SIG-M5 treated with dmso at 0.1 percent for 504 hours (cell line): ENCODE results near the gene ABHD12.
A peak's percentile ranks its signal among the peaks of the same experiment; 100 is the strongest.
"Not testable (repeated sequence)": the region's sequence is repeated elsewhere in the genome, so short reads cannot be mapped to it uniquely, and the experiment has no call there.

Source experiments
- DNase-seq: peaks from one replicate; lab custom pipeline; 2025; ENCODE audit not compliant: unreplicated experiment; lab: John Stamatoyannopoulos, UW

ABHD12 gene

GRCh38 chr20:25269057-25269832 is 121.4 kb downstream of the ABHD12 start:
- DNase-seq: no peak

DNA sequence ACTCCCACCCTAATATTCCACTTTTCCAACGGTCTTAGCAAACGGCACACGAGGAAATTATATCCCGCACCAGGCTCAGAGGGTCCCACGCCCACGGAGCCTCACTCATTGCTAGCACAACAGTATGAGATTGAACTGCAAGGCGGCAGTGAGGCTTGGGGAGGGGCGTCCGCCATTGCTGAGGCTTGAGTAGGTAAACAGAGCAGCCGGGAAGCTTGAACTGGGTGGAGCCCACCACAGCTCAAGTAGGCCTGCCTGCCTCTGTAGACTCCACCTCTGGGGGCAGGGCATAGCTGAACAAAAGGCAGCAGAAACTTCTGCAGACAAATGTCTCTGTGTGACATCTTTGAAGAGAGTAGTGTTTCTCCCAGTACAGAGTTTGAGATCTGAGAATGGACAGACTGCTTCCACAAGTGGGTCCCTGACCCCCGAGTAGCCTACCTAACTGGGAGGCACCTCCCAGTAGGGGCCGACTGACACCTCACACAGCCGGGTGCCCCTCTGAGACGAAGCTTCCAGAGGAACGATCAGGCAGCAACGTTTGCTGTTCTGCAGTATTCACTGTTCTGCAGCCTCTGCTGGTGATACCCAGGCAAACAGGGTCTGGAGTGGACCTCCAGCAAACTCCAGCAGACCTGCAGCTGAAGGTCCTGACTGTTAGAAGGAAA is 129.7 kb downstream of the ABHD12 start:
- DNase-seq: not testable (repeated sequence)

GRCh38 chr20:25259788-25260254 is 130.8 kb downstream of the ABHD12 start:
- no peak for DNase-seq

DNA sequence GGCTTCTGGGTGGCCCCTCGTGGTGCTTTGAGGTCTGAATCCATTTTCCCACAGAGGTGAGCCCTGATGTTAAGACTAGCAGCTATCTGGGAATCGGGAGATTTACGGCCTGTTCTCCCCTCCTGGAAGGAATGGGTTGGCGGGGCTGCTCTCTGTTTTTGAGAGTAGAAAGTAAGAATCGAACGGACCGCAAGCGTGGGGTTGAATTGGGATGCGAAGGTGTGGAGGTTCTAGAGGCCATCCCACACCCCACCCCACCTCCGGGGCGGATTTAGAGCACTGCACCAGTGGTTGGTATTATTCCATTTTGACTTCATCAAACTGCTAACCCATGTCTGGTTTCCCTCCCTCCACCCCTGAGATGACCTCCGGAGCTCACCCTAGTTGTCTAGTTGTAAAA is 131.3 kb downstream of the ABHD12 start:
- no peak for DNase-seq

- DNase-seq: no peak
These were observed 131.8 kb downstream of the ABHD12 start for GRCh38 chr20:25258828-25259227.

DNA sequence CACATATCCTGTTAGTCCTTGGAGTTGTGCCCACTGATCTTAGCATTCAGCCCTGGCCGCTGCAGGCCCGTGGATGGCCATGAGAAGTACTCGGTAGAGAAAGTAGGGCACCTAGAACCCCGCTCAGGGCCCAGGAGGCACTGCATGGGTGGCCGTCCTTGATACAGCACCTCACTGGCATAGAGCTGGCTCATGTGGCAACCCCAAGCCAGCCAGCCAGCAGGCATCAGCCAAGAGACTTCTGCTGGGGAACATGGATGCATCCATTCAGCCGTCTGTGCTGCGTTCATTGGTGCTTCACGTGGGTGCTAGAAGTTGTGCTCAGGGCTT is 132.2 kb downstream of the ABHD12 start:
- no peak for DNase-seq

DNA sequence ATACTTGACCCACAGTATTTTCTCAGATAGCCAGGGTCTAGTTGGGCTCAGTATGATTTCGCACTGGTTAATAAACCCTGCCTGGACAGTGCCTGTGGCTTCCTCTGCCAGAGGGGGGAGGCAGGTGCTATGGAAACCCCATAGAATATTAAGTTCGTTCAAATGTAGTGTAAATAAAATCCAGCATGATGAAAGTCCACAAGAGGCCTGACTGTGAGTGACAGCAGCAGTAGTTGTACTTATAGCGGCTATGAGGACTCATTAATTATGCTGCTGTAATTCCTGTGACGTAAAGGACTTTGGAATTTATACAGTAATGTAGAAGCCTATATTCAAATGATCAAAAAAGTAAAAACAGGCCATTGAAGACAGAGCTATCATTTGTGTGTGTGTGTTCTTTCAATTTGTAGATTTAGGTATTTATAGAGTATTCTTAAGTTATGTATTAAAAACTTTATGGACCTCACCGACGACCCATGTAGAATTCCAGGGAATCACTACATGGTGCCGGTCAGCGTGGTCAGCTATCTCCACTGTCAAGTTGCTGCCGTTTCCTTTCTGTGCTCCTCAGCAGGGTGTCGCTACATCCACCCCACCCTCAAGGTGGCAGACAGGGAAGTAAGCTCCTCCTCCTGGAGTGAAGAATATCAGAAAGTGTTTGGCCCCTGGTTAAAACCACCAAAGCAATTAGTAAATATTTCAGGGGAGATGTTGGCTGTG is 132.7 kb downstream of the ABHD12 start:
- DNase-seq: no peak

- no peak for DNase-seq
These were observed 133.5 kb downstream of the ABHD12 start for GRCh38 chr20:25257130-25257529.

DNA sequence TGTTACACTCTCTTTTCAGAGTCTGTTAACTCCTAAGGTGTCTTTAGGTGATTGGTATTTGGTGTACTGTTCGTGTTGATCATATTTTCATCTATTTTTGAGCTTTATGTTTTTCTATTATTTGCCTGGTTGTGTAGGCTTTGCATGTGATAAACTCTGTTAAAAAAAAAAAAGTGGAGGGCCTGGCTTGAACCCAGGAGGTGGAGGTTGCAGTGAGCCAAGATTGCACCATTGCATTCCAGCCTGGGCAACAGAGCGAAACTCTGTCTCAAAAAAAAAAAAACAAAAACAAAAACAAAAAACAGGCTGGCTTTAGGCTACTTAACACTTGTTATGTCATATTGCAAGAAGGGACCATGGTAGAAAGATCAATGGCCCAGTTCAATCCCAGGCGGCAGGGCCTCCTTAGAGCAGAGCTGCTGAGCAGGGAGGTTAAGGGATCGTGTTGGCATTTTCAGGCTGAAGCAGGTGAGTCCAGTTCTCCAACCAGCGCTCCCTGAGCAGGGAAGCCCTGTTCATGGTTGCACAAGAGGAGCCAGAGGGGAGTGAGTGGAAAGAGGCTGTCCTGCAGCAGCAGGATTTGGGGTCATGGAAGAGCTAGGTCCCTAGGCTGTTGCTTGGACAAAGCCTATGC is 134.3 kb downstream of the ABHD12 start:
- no peak for DNase-seq

DNA sequence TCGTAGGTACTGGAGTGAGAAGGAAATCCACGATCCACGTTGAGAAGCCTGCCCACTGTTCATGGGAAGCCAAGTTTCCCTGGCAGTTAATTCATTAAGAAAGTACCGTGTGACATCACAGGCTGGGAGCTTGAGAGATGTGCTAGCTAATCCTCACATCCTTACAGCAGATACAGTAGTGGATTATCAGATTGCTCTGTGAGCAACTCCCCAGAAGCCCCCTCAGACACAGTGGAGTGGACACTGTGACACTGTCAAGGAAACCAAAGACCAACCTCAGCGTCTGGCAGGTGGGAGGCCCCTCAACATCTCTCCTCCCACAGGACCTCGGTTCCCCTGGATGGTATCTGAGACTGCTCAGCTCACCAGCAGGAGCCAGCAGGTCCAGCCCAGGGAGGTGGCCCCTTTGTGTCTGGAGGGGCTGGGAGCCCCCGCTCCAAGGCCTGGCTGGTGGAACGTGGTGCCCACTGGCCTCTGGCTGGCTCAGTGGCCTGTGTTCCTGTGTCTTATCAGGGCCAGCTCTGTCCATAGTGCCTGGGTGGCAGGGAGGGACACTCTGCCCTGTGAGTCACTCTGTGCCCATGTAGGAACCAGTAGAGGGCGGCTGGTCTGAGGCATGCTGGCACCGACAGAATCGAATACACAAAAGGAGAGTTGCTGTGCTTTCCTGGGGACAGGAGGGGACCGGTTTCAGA is 135.5 kb downstream of the ABHD12 start:
- peak; percentile 14 for DNase-seq

DNA sequence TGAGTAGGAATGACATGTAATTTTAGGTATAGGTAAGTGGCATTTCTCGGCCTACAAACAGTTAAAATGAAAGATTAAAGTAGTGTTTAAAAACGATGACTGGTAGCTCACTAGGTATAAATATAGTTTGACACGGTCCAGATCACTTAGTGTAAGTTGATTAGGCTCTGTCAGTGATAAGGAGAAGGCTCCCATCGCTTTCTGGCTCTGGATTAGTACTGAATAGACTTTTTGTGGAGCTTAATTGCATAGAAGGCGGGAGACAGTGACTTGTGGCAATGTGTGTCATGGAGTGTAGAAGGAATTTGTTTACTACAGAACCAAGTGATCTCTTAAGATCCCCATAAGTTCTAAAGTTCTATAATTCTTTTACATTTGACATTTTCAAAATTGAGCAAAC is 136.1 kb downstream of the ABHD12 start:
- DNase-seq: no peak

- no peak for DNase-seq
These were observed 136.9 kb downstream of the ABHD12 start for GRCh38 chr20:25253606-25254275.

GRCh38 chr20:25252686-25253421 is 137.8 kb downstream of the ABHD12 start:
- no peak for DNase-seq

DNA sequence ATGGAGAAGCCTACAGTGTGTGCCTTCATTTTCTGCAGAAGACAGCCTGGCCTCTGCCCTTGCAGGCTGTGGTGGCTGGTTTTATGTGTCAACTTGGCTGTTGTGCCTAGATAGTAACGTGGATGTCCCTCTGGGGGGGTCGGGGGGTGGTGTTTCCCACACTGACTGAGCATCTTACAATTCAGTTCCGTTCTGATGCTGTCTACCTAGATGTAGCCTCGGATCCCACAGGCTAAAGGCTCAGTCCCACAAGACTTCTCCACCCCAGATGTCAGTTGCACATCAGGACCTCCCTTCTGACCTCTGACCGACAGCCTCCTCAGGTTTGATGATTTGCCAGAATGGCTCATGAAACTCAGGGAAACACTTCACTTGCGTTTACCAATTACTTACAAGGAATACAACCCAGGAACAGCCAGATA is 138.4 kb downstream of the ABHD12 start:
- DNase-seq: no peak

DNA sequence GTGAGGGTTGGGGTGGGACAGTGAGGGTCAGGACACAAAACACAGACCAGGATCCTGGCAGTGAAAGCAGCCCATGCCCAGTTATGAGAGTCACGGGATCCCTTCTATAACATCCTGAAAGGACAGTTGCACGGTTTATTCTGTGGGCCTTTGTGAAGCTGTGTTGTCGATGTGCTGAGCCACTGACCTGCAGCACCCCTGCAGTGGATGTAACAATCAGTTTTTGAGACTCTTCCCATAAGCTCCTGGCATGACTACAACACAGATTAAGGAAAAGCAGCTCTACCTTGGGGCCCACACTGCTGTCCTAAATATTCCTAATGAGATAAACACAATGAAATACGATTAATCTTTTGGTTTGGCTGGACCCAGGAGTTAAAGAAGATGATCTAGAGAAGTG is 139.1 kb downstream of the ABHD12 start:
- no peak for DNase-seq

DNA sequence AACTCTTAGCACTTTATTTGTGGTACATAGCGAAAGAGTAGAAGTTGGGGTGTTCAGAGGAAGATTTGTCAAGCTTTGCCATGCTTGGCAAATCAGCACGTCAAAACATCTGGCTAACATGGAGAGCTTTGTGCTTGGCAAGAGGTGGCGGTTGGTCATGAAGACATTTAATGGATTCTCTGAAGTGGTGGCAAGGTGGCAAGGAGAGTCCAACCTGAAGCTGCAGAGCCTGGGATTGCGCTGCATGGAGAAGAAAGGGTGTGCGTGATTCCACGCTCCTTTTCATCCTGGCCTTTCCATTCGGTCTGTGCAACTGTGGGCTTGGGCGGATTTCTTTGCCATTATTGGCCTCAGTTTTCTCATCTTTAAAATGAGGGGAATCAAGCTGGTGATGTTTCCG is 139.6 kb downstream of the ABHD12 start:
- DNase-seq: no peak

GRCh38 chr20:25250508-25250907 is 140.1 kb downstream of the ABHD12 start:
- DNase-seq: no peak
